Endothelial cell of umbilical vein (primary cell): ENCODE data around the gene BMPR2.

Experiments
- EZH2 ChIP-seq: IDR thresholded peaks from 2 replicates; pipeline ENCODE4 v1.6.1; 2012; ENCODE audit warnings: borderline replicate concordance, low read depth, mild to moderate bottlenecking, moderate library complexity, low read length, inconsistent platforms; ENCODE audit not compliant: severe bottlenecking
- FOS ChIP-seq: IDR thresholded peaks from 2 replicates; pipeline ENCODE4 v1.6.1; 2011; ENCODE audit warnings: mild to moderate bottlenecking, low read length, moderate library complexity, borderline replicate concordance; ENCODE audit not compliant: insufficient read depth
- GATA2 ChIP-seq: IDR thresholded peaks from 2 replicates; pipeline ENCODE4 v1.7.0; 2011; ENCODE audit warnings: low read depth, mild to moderate bottlenecking, moderate library complexity, mixed read lengths, low read length; ENCODE audit not compliant: insufficient read length, insufficient read depth
- JUN ChIP-seq: IDR thresholded peaks from 2 replicates; pipeline ENCODE4 v1.6.1; 2011; ENCODE audit warnings: borderline replicate concordance, low read depth; ENCODE audit not compliant: insufficient read length, insufficient read depth
- MAX ChIP-seq: IDR thresholded peaks from 2 replicates; pipeline ENCODE4 v1.6.1; 2011; ENCODE audit not compliant: insufficient read depth, insufficient read length
- MYC ChIP-seq: IDR thresholded peaks from one replicate; pipeline ENCODE4 v1.6.1; 2011; ENCODE audit warnings: mild to moderate bottlenecking, low read depth, low read length
- POLR2A ChIP-seq: IDR thresholded peaks from 2 replicates; pipeline ENCODE4 v1.6.1; 2012; ENCODE audit warnings: low read depth, mild to moderate bottlenecking, control low read depth, low read length
- POLR2AphosphoS5 ChIP-seq: IDR thresholded peaks from 2 replicates; pipeline ENCODE4 v1.6.1; 2012; ENCODE audit warnings: low read depth, mild to moderate bottlenecking, control low read depth, low read length, moderate library complexity; ENCODE audit not compliant: insufficient read depth
- TF ChIP-seq, protein P1 (sequence below), 2 donors: IDR thresholded peaks; 1 replicate in 1 of 2; 2 replicates in 1 of 2; pipeline ENCODE4 v1.5.1; 2011; ENCODE audit warnings: low read length in 2 of 2, mild to moderate bottlenecking in 2 of 2, moderate library complexity in 2 of 2, control low read depth in 1 of 2, inconsistent platforms in 1 of 2, low read depth in 1 of 2; ENCODE audit not compliant: insufficient read depth in 1 of 2; ENCODE audit errors: extremely low read depth in 1 of 2

GRCh38 chr2:202479090-202479489 lies 103.0 kb downstream of the BMPR2 start:
- TF ChIP-seq, protein P1, sequence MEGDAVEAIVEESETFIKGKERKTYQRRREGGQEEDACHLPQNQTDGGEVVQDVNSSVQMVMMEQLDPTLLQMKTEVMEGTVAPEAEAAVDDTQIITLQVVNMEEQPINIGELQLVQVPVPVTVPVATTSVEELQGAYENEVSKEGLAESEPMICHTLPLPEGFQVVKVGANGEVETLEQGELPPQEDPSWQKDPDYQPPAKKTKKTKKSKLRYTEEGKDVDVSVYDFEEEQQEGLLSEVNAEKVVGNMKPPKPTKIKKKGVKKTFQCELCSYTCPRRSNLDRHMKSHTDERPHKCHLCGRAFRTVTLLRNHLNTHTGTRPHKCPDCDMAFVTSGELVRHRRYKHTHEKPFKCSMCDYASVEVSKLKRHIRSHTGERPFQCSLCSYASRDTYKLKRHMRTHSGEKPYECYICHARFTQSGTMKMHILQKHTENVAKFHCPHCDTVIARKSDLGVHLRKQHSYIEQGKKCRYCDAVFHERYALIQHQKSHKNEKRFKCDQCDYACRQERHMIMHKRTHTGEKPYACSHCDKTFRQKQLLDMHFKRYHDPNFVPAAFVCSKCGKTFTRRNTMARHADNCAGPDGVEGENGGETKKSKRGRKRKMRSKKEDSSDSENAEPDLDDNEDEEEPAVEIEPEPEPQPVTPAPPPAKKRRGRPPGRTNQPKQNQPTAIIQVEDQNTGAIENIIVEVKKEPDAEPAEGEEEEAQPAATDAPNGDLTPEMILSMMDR (IDR thresholded peaks at IDR 0.05; ENCODE audit: extremely low read depth in 1 of 2, insufficient read depth in 1 of 2, low read depth in 1 of 2, low read length in 2 of 2), result no peak
- no peak for TF ChIP-seq POLR2AphosphoS5
- TF ChIP-seq POLR2A, result no peak
- no peak for TF ChIP-seq MYC
- no peak for TF ChIP-seq EZH2
- TF ChIP-seq FOS, result no peak
- no peak for TF ChIP-seq JUN
- TF ChIP-seq MAX, result no peak
- no peak for TF ChIP-seq GATA2
